OCI-LY1 (cell line): ENCODE results near the gene CCL11.

Source experiments
- CTCF ChIP-seq: fragments of 200-600 bp; sonication (generic), shearing (Covaris generic); IDR thresholded peaks from 2 replicates; pipeline ENCODE4 v1.5.1; 2017; ENCODE audit warnings: mild to moderate bottlenecking, antibody characterized with exemption, low read length, moderate library complexity, mixed read lengths
- EZH2 ChIP-seq: fragments of 200-600 bp; sonication (generic), shearing (Covaris generic); IDR thresholded peaks from 2 replicates; pipeline ENCODE4 v1.8.0; 2017; ENCODE audit warnings: borderline replicate concordance, mixed run types, mild to moderate bottlenecking, antibody characterized with exemption, low read length, moderate library complexity, mixed read lengths

- TF ChIP-seq CTCF (no peak), EZH2 (no peak)
These were observed 34.4 kb upstream of the CCL11 start for GRCh38 chr17:34251186-34251585.
